Renal cortex interstitium (tissue), 15 donors: ENCODE data around the gene SIAH1. TPM values are rescaled to one million over a fixed set of nuclear protein-coding genes. Genes with fewer than 3 reads are reported as not detected.
"Not testable (repeated sequence)": the region's sequence is repeated elsewhere in the genome, so short reads cannot be mapped to it uniquely, and the experiment has no call there.

Experiments
- DNase-seq, 11 donors: peaks; one replicate each; pipeline ENCODE4 v3.0.0-alpha.2; 2013; ENCODE audit warnings: low read depth in 9 of 11, low spot score in 4 of 11; ENCODE audit errors: extremely low read depth in 1 of 11
- long read RNA-seq, 16 experiments: transcript quantifications; one replicate each; lab custom pipeline, GENCODE V29; 2026
- polyA plus RNA-seq, 3 donors: library from polyadenylated mRNA; unstranded; fragments of 120-200 nt; gene quantifications; one replicate each; pipeline ENCODE4 v1.2.1, GENCODE V29; 2013; ENCODE audit not compliant: insufficient read length in 3 of 3

The SIAH1 gene, protein sequence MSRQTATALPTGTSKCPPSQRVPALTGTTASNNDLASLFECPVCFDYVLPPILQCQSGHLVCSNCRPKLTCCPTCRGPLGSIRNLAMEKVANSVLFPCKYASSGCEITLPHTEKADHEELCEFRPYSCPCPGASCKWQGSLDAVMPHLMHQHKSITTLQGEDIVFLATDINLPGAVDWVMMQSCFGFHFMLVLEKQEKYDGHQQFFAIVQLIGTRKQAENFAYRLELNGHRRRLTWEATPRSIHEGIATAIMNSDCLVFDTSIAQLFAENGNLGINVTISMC
- 10 to 100 TPM; 45.2 to 54.1 (median 52.6) TPM for polyA plus RNA-seq
- long read RNA-seq, donor 1, transcript SIAH1-202 (1 exons, 3,352 nt) = major isoform, 31 of 52 reads
- long read RNA-seq, donor 1, transcript SIAH1-203 (2 exons, 2,147 nt) = minor isoform, 21 of 52 reads
- long read RNA-seq, donor 1, partial matches to known transcripts = 0 of 52 reads
- long read RNA-seq, donor 1, other reads (novel, unspliced or antisense) = 0 of 52 reads
- long read RNA-seq, donor 2, transcript SIAH1-202 (1 exons, 3,352 nt) = major isoform, 29 of 56 reads
- long read RNA-seq, donor 2, transcript SIAH1-203 (2 exons, 2,147 nt) = minor isoform, 27 of 56 reads
- long read RNA-seq, donor 2, partial matches to known transcripts = 0 of 56 reads
- long read RNA-seq, donor 2, other reads (novel, unspliced or antisense) = 0 of 56 reads
- long read RNA-seq, donor 3, transcript SIAH1-202 (1 exons, 3,352 nt) = major isoform, 49 of 86 reads
- long read RNA-seq, donor 3, transcript SIAH1-203 (2 exons, 2,147 nt) = minor isoform, 37 of 86 reads
- long read RNA-seq, donor 3, partial matches to known transcripts = 0 of 86 reads
- long read RNA-seq, donor 3, other reads (novel, unspliced or antisense) = 0 of 86 reads
- long read RNA-seq, donor 4, transcript SIAH1-202 (1 exons, 3,352 nt) = major isoform, 35 of 53 reads
- long read RNA-seq, donor 4, transcript SIAH1-203 (2 exons, 2,147 nt) = minor isoform, 18 of 53 reads
- long read RNA-seq, donor 4, partial matches to known transcripts = 0 of 53 reads
- long read RNA-seq, donor 4, other reads (novel, unspliced or antisense) = 0 of 53 reads
- long read RNA-seq, donor 5 = 0 reads
- long read RNA-seq, donor 6, transcript SIAH1-203 (2 exons, 2,147 nt) = minor isoform, 20 of 86 reads
- long read RNA-seq, donor 6, transcript SIAH1-202 (1 exons, 3,352 nt) = major isoform, 56 of 86 reads
- long read RNA-seq, donor 6, partial matches to known transcripts = 10 of 86 reads
- long read RNA-seq, donor 6, other reads (novel, unspliced or antisense) = 0 of 86 reads
- long read RNA-seq, donor 7, transcript SIAH1-203 (2 exons, 2,147 nt) = minor isoform, 17 of 78 reads
- long read RNA-seq, donor 7, transcript SIAH1-202 (1 exons, 3,352 nt) = major isoform, 61 of 78 reads
- long read RNA-seq, donor 7, partial matches to known transcripts = 0 of 78 reads
- long read RNA-seq, donor 7, other reads (novel, unspliced or antisense) = 0 of 78 reads
- long read RNA-seq, donor 8 = 0 reads
- long read RNA-seq, donor 9, transcript SIAH1-203 (2 exons, 2,147 nt) = minor isoform, 22 of 59 reads
- long read RNA-seq, donor 9, transcript SIAH1-202 (1 exons, 3,352 nt) = major isoform, 37 of 59 reads
- long read RNA-seq, donor 9, partial matches to known transcripts = 0 of 59 reads
- long read RNA-seq, donor 9, other reads (novel, unspliced or antisense) = 0 of 59 reads
- long read RNA-seq, donor 10, transcript SIAH1-202 (1 exons, 3,352 nt) = major isoform, 53 of 68 reads
- long read RNA-seq, donor 10, transcript SIAH1-203 (2 exons, 2,147 nt) = minor isoform, 15 of 68 reads
- long read RNA-seq, donor 10, partial matches to known transcripts = 0 of 68 reads
- long read RNA-seq, donor 10, other reads (novel, unspliced or antisense) = 0 of 68 reads
- long read RNA-seq, donor 11, transcript SIAH1-203 (2 exons, 2,147 nt) = minor isoform, 11 of 42 reads
- long read RNA-seq, donor 11, transcript SIAH1-202 (1 exons, 3,352 nt) = major isoform, 31 of 42 reads
- long read RNA-seq, donor 11, partial matches to known transcripts = 0 of 42 reads
- long read RNA-seq, donor 11, other reads (novel, unspliced or antisense) = 0 of 42 reads
- long read RNA-seq, donor 12, transcript SIAH1-203 (2 exons, 2,147 nt) = minor isoform, 11 of 41 reads
- long read RNA-seq, donor 12, transcript SIAH1-202 (1 exons, 3,352 nt) = major isoform, 30 of 41 reads
- long read RNA-seq, donor 12, partial matches to known transcripts = 0 of 41 reads
- long read RNA-seq, donor 12, other reads (novel, unspliced or antisense) = 0 of 41 reads
- long read RNA-seq, donor 13 = 0 reads
- long read RNA-seq, donor 14, transcript SIAH1-202 (1 exons, 3,352 nt) = major isoform, 39 of 56 reads
- long read RNA-seq, donor 14, transcript SIAH1-203 (2 exons, 2,147 nt) = minor isoform, 17 of 56 reads
- long read RNA-seq, donor 14, partial matches to known transcripts = 0 of 56 reads
- long read RNA-seq, donor 14, other reads (novel, unspliced or antisense) = 0 of 56 reads
- long read RNA-seq, donor 15, transcript SIAH1-202 (1 exons, 3,352 nt) = major isoform, 27 of 33 reads
- long read RNA-seq, donor 15, transcript SIAH1-203 (2 exons, 2,147 nt) = minor isoform, 6 of 33 reads
- long read RNA-seq, donor 15, partial matches to known transcripts = 0 of 33 reads
- long read RNA-seq, donor 15, other reads (novel, unspliced or antisense) = 0 of 33 reads
- long read RNA-seq, donor 16, transcript SIAH1-203 (2 exons, 2,147 nt) = minor isoform, 57 of 190 reads
- long read RNA-seq, donor 16, transcript SIAH1-202 (1 exons, 3,352 nt) = major isoform, 133 of 190 reads
- long read RNA-seq, donor 16, partial matches to known transcripts = 0 of 190 reads
- long read RNA-seq, donor 16, other reads (novel, unspliced or antisense) = 0 of 190 reads

GRCh38 chr16:48385253-48386150 is at the start of gene SIAH1:
SIAH1 (minus strand) TSS chr16:48385413; CDS start chr16:48362428, 22,985 bp downstream.
- DNase-seq = peak in 10 of 11 donors; percentile 61 to 86 (median 79)

DNA sequence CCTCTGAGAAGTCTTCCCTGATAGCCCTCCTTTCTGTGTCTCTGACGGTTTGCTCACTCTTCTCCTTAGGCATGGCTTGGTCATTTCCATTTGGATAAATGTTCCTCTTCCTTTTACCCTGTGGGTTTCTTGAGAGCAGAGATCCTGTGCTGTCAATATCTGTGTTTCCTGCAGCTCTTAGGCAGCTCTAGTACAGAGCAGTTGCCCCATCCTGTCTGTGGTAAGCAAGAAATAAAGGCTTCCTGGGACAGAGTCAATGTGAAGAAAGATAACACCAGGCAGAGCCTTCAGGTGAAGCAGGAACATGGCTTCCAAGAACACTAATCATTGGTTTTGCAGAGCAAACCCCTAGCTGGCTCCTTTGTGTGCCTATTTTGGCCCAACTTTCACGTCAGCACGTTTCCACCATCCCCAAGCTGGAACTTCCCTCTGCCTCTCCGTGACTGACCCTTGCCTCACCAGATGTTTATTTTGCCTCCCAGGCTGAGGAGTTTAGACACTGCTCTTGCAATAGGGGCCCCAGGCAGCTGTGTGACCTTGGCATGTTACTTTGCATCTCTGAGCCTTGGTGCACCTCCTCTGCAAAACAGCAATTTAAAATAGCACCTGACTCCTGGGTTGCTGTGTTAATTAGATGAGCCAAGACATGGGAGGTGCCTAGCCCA is 49.6 kb upstream of the SIAH1 start:
- no peak for DNase-seq

DNA sequence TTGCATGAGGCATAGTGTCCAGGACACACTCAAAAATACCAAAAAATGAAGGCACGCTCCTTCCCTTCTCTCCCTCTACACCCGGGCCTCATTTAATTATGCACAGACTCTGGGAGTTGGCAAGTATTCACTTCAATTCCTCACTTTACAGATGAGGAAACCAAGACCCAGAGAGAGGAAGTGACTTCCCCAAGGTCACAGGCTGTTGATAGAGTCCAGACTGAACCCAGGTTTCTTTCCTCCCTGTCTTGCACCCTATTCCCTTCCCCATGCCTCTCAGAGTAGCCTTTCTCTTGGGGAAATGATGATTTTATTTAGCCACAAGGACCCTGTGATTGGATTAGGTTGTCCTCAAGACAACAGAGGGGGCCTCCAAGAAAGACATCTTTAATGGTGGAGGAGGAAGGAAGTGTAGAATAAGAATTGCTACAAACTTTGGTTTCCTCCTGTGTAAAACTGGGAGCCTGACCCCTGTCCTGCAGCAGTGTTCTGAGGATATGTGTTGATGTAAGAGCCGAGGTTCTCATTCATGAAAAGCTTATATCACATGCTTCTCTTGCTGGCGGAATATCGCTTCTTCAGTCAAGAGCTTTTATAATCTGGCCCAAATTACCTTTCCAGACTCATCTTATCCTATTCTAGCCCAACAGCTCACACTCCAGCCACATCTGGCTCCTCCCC is 48.8 kb upstream of the SIAH1 start:
- DNase-seq = no peak

- no peak for DNase-seq
Observed at GRCh38 chr16:48433116-48433849, 48.1 kb upstream of the SIAH1 start.

DNA sequence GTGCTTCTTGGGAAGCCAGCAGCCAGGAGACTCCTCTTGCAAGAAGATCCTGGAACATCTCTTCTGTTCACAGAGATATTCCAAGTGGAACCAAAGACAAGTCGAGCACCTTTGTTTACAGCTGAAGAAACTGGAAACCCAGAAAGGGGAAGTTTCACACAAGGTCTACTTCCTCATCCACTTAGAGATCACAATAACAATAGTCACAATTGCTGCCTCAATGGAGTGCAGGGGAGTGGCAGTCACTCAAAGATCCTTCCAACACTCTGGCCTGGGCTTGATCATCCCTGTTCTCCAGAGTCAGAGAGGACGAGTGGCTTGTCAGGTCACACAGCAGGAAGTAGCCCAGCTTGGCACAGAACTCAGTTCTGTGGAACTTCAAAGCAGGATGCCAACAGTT is 46.9 kb upstream of the SIAH1 start:
- DNase-seq = no peak

- DNase-seq = no peak
Observed at GRCh38 chr16:48430890-48431289, 45.7 kb upstream of the SIAH1 start.

GRCh38 chr16:48426244-48427141 is 41.3 kb upstream of the SIAH1 start:
- no peak for DNase-seq

DNA sequence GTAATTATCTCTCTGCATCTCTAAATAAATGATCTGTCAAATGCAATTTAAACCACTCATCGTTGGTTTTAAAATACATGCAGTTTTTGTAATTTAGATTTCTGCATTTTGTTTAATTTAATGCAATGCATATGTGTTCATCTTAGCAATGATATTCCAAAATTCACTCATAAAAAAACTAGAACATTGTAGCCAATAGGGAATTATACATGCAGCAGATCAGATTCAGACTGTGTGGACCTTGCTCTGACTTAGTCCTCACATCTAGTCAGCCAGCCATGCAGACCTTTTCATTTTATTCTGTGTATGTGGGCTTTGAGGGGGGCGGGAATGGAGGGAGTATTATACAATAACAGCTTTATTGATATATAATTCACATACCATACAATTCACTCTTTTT is 37.3 kb upstream of the SIAH1 start:
- no peak for DNase-seq

DNA sequence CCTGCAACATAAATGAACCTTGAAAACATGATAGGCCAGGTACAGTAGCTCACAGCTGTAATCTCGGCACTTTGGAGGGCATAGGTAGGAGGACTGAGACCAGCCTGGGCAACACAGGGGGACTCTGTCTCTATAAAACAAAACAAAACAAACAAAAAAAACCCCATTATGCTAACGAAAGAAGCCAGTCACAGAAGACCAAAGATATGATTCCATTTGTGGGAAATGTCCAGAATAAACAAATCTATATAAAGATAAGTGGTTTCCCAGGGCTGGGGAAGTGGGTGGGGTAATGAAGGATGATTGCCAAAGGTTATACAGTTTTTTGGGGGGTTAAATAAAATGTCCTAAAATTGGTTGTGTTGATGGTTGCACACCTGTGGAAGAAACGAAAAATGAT is 36.5 kb upstream of the SIAH1 start:
- DNase-seq = no peak

- no peak for DNase-seq
Observed at GRCh38 chr16:48420437-48420836, 35.2 kb upstream of the SIAH1 start.

DNA sequence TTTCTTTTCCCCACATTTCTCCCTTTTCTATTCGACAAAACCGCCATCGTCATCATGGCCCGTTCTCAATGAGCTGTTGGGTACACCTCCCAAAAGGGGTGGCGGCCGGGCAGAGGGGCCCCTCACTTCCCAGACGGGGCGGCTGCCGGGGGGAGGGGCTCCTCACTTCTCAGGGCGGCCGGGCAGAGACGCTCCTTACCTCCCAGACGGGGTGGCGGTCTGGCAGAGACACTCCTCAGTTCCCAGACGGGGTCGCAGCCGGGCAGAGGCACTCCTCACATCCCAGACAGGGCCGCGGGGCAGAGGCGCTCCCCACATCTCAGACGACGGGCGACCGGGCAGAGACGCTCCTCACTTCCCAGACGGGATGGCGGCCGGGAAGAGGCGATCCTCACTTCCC is 31.4 kb upstream of the SIAH1 start:
- not testable (repeated sequence) for DNase-seq

GRCh38 chr16:48413272-48413671 is 28.1 kb upstream of the SIAH1 start:
- no peak for DNase-seq
